ENCODE data around the gene ZEB2.

Gene ZEB2

DNA sequence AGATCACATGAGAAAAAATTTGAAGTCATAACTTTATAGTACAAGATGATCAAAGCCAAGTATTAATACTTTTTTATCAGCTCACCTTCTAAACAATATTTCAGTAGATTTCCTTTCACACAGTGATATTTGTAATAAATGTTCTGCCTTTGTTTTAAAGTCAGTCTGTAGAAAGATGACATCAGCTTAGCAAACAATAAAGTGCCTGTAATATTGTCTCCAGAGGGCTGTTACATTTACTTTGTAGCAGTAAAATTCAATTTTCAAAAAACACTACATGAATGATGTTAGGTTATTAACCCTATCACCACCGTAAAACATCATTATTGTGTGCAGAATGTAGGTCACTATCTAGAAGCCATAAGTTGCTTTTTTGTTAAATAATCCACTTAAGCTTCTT is 49.6 kb downstream of the ZEB2 start:
- DNase-seq: no peak

- no peak for DNase-seq
Measured at GRCh38 chr2:144469798-144470197, 50.1 kb downstream of the ZEB2 start.

DNA sequence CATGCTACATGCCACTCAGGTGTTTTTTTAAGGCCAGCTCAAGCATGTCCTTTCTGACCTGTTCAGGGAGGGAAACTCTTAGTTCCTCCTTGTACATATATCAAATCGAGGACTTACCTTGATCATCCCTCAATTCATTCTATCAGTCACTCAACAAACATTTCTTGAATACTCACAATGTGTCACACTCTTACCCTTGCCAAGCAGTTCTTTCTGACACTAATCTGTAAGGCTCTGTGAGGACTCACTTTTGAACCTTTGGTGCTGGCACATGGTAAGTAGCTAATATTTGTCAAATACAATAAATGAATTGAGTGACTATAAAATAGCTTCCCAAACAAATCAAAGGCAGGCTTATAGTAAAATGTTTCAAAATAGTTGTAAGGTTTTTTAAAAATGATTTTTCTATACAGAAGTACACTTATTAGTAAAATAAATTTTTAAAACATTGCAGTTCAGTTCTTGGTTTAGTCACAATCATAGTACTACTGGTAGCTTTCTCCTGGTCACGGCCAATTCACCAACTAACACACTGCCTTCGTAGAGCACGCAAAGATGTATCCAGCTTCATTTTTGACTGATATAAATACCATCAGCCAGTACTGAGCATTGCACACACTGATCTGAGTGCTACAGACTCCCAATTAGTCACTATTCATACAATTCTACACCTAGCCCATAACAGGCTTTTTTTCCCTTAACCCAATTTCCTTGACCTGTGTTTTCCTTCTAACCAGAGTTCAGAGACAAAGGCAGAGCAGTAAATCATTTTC is 50.9 kb downstream of the ZEB2 start:
- DNase-seq: no peak

DNA sequence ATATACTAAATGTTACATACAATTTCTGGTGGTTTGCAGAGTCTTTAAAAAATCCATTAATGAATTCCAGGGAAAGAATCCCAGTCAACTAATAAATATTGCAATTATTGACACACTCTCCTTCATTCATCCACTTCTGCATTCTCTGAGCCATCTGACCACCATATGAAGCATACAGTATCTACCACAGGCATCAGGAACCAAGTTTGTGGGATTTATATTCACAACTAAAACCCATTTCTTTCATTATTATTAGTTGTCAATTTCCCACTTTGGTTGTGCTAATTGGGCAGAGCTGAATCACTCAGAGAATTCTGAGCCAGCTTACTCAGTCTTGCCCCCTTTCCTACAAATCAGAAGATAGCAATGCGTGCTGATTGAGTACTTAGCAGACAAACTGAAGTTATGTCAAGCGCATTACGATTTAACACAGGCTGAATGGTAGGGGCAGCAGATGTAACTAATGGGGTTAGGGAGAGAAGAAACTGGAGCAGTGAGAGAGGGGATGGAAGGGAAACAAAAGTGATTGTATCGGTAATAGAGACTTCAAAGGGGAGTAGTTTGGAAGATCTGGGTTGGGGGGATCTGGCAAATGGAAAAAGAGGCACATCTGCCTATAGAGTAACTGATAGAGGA is 52.3 kb downstream of the ZEB2 start:
- DNase-seq: no peak

DNA sequence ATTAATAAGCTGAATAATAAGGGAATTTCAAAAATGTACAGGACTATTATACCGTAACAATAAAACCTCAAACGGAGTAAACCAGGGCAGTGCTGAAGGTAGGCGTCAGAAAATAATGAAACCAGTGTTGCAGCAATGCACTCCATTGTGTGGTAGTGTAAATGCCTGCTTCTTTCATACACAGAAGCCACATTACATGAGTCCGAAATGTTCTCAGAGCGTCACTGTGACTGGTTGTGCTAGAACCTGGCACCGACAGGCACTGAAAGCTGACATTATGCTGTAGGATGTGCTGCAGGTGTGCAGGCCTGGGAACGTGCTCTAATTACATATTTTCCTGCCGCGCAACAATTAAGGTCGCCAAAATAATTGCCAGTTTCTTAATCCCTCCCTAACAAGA is 53.3 kb downstream of the ZEB2 start:
- no peak for DNase-seq

- DNase-seq: no peak
Measured at GRCh38 chr2:144465749-144466148, 54.2 kb downstream of the ZEB2 start.

DNA sequence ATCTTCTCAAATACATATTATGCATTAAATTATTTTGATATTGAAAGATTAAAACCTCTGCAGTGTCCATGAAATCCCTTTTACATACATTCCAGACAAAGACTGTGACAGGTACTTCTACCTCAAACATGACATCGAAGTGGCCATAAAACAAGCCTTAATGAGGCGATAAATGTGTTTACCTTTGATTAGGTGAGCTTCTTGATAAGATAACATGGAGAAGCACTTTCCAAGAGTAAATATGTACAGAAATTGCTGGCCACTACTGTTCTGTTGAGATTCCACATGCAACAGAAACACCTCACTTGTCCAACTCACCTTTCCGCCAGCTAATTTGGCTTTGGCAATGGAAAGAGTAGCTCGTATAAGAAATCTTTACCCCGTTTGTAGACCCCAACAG is 55.2 kb downstream of the ZEB2 start:
- DNase-seq: no peak

- DNase-seq: no peak
Measured at GRCh38 chr2:144463266-144463665, 56.7 kb downstream of the ZEB2 start.

GRCh38 chr2:144462266-144462665 is 57.7 kb downstream of the ZEB2 start:
- DNase-seq: no peak

- no peak for DNase-seq
Measured at GRCh38 chr2:144461308-144461766, 58.6 kb downstream of the ZEB2 start.

DNA sequence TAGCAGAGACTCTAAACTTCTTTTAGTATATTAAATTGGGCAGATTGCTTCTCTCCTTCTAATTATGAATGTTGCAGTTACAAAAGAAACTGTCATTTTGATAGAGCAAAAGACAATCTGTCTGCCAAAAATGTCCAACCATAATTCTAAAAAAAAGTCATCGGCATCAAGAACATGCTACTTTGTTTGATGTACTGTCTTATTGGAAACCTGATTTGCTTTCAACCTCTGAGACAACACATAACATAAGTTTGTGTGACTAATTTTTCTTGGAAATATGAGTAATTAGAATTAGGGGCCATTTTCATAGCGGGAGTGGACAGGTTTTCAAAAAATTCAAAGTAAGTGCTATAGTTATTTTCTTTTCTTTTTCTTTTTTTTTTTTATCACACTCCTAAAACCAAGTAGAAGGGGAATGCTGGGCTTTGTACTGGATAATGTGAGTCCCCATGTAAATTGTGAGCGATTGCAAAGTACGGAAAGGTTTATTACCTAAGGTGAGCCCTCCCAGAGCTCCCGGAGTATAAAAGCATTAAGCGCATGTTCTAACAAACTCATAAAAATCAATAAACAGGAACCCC is 59.1 kb downstream of the ZEB2 start:
- no peak for DNase-seq

- DNase-seq: peak; percentile 32
Measured at GRCh38 chr2:144459937-144460336, 60.0 kb downstream of the ZEB2 start.

DNA sequence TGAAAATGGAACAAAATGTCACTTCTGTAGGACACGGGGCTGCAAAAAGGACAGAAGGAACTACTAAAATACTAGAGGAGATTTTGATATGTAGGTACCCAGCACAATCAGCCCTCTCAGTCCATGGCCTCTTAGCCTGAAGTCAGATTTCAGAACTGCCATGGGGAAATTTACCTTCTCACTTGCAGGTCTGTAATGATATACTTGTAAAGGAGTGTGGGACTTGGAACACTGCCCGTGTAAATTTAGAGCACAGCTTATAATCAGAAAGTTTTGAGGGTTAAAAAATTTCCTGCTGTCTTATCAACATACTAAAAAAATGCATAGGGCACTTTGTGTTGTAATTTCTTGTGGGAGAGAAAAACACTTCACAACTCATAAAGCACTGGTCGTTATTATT is 60.6 kb downstream of the ZEB2 start:
- DNase-seq: no peak

DNA sequence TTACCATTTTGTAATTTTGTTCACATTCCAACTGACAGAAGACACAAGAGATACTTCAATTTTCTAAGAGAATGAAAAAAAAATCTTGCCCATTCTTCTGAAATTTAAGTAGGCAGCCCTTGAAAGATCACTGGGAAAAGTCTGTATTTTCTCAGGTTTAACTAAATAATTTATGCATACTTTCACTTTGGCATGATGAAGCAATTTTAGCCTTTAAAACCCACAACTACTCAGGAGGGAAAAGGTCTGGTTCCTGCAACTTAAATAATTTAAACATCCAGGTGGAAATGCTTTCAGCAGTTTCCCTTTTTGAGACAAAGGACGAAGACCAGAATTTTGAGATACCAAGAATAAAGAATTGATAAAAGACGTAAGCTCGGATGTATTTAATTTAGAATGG is 61.4 kb downstream of the ZEB2 start:
- no peak for DNase-seq

DNA sequence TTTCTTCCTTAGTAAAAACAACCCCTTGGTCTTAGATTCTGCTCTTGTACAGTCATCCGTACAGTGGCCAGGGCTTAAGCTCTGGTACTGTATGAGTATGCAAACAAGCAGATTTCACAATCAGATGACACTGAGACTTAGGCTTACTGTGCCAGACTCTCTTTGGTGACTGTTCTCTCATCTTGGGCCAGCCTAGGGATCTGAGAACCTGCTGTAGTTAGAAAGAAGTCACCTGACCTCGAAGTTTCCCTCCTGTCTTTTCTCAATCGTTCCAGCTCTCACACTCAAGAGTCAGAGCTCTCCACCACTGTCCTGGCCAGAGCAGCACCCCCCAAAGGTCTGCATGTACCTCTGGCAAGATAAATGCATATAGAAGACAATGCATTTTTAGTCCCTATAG is 63.2 kb downstream of the ZEB2 start:
- DNase-seq: no peak

DNA sequence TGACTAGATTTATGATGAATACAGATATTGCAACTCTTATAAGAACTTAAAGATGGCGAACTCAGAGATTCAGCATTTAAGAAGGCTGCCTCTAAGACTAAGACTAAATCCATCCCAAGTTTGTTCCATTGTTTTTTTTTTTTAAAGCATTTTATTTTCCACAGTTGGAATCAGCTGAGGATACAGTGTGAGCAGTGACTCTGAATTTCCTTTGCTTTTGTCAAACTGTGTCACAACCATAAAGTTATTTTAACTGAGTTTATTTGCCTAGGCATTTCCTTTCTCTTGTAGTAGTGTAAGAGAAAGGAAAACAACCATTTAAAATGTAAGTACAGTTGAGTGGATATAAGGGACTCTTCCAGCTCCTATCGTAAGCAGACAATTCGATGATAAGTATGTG is 63.9 kb downstream of the ZEB2 start:
- no peak for DNase-seq

GRCh38 chr2:144454466-144455287 is 65.2 kb downstream of the ZEB2 start:
- DNase-seq: no peak

DNA sequence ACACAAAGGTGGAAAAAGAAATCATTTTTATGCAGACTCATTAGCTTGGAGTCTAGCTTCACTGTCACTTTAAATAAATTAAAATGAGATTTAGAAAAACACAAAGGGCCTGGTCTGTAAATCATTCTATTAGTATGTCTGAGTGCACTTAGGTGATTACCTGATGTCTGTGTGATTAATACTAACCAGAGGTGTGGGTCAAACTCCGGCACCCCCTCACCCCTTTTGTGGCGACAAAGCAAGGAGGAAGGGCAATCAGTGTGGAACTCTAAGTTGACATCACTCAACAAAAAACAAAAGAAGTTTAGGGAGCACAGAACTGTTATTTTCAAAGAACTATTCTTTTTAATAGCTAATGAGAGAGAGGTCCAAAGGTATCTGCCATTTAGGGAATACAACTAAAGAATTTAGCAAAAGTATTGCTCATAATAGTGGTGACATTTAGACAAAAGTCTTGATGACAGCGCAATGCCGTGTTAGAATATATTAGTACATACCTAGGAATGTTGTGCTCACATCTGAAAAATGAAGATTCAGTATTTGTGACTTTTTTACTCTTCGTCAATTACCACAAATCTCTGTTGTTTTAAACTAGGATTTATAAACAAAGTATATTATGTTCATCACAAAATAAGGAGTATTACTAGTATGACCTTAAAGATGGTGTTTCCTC is 66.3 kb downstream of the ZEB2 start:
- DNase-seq: no peak

DNA sequence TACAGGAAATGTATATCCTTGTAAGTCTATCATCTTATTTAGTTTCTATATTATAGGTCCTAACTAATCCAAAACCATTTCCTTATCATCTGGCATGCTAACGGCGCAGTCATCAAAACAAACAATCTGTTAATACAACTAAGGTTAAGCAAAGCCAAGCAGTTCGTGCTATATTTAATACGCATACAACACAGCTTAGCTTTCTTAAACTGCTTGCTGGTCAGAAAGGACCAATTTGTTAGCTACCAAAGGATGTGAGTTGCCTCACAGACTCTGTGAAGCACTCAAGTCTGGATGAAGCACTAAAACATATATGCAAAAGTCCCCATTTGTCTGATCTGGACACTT is 67.0 kb downstream of the ZEB2 start:
- no peak for DNase-seq

DNA sequence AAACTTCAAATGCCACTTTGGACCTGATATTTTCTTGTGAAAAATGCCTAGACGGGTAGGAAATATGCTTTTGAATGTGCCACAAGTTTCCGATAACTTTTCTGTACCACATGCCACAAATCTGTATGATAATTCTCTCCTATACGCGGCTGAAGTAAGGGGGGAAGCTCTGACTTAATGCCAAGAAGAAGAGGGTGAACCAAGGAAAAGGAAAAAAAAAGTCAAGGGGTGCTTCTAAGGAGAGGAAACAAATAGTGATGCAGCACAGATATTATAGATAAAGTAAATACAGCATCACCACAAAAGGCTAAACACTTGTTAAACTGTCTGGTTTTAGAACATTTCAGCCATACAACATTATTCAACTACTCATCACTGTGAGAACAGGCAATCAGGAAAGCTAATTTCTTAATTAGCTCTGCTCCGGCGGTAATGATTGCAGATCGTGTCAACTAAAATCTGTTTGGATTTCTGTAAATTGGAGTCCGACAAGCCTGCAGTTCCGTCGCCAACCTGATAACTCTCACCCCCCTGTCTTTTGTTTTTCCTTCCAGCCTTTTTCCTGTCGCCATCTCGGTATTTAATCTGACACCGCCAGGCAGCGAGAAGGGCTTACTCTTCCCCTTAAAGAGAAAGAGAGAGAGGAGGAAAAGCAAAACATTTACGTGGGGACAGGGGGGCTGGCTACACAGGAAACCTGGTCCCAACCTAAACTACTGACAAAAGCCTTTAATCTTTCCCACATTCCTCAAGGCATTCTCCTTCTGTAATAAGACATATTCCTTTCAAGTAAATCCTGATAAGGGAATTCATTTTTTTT is 67.5 kb downstream of the ZEB2 start:
- DNase-seq: no peak

GRCh38 chr2:144451443-144451842 is 68.5 kb downstream of the ZEB2 start:
- no peak for DNase-seq

GRCh38 chr2:144449028-144449406 is 70.9 kb downstream of the ZEB2 start:
- DNase-seq: no peak

Data from central memory CD4-positive, alpha-beta T cell (primary cell).